AG04450 (cell line): ENCODE results near the gene LSG1. TPM values are rescaled to one million over a fixed set of nuclear protein-coding genes. Genes with fewer than 3 reads are reported as not detected.

Source experiments
- CTCF ChIA-PET: fragments of 300-600, 350-600 bp; formaldehyde crosslinking; extraction: SDS; loops from one replicate; lab custom pipeline; 2022; ENCODE audit warnings: antibody characterized with exemption, inconsistent platforms; lab: Charles Lee
- POLR2A ChIA-PET: fragments of 350-600 bp; formaldehyde crosslinking; extraction: SDS; loops from one replicate; lab custom pipeline; 2021; ENCODE audit warnings: antibody characterized with exemption, inconsistent platforms; lab: Yijun Ruan, JAX
- DNase-seq: peaks from one replicate; pipeline ENCODE4 v3.0.0-alpha.2; 2011; ENCODE audit warnings: low read depth, low spot score
- H3K27ac ChIP-seq: one replicate; pipeline ENCODE4 v1.5.1; 2012; ENCODE audit warnings: low read depth, low read length, control low read depth
- H3K27me3 ChIP-seq: one replicate; pipeline ENCODE4 v1.6.0; 2012; ENCODE audit warnings: low read length; ENCODE audit not compliant: control insufficient read depth, insufficient read depth
- H3K4me3 ChIP-seq: 2 replicates; pipeline ENCODE4 v1.5.1; 2011; ENCODE audit warnings: mild to moderate bottlenecking, low read depth, low read length, control low read depth
- H3K9me3 ChIP-seq: 2 replicates; pipeline ENCODE4 v1.5.1; 2012; ENCODE audit warnings: low read length; ENCODE audit not compliant: control insufficient read depth, insufficient read depth
- CTCF ChIP-seq: IDR thresholded peaks from 2 replicates; pipeline ENCODE4 v1.5.1; 2011; ENCODE audit warnings: low read depth, low read length, control low read depth, inconsistent platforms
- polyA plus RNA-seq: library from polyadenylated mRNA; depleted of rRNA; stranded (reverse); fragments of >200 nt; gene quantifications from 2 replicates; pipeline ENCODE4 v1.2.3, GENCODE V29; 2011

The LSG1 gene
- polyA plus RNA-seq, 1 experiment, result 34.0 TPM

DNA sequence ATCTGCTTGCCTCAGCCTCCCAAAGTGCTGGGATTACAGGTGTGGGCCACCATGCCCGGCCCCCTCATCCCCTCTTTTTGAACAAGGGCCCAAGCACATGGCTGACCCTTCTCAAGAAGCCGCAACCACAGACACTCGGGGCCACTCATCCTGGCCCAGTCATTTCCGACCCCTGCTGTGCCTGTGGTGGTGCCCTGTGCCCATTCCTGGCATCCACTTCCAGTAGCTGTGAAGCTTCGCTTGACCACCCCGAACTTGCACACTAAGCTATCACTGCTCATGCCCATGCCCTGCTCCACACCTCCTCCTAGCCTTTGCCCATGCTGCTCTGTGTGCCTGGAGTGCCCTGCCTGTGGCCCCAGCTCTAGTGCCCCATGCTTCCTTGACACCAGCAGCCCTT lies 47.0 kb downstream of the LSG1 start:
- Histone ChIP-seq H3K9me3 (peaks cover 6% of the 10 kb centered on the region), H3K27me3 (no peaks in the 10 kb centered on the region), H3K4me3 (no peak overlapping the region), H3K27ac (no peak overlapping the region)
- ChIA-PET POLR2A (no interaction called here), CTCF (interaction anchor here (0.5 to 0.6 kb wide), 2 partner anchors 13 to 14 kb away, joined by 4 read pairs; no protein-coding TSS in a partner anchor)
- no peak for TF ChIP-seq CTCF
- DNase-seq, result no peak

DNA sequence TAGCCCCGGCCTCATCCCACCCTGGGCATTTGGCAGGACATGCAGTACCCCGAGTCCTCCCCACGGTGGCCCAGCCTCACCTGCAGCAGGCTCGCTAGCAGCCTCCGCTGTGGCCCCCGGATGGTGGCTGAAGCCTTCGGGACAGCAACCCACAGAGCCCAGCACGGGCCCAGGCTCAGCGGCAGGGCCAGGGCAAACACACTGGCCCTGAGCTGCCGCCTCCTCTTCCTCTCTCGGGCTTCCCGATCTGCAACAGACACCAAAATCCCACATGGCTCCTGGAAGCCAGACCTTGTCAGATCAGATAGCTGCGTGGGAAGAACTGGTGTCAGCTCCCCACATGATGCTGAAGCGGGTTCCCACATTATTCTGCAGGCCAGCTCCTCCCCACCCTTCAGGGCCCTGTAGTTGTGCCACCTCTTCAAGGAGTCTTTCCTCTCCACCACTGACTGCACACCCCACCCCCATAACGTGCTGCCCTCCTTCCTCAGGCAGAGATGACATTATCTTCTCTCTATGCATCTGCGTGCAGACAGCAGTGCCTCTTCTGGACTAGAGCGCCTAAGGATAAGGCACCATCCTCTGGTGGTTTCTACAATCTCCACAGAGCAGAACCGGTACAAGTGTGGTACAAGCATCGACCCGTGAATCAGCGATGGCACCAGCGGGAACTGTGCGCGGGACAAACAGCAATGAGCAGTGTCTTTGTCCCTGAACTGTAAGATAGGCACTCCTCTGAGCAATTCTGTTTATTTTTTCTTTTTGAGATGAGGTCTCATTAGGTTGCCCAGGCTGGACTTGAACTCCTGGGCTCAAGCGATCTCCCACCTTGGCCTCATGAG lies 48.3 kb downstream of the LSG1 start:
- no peak for TF ChIP-seq CTCF
- Histone ChIP-seq H3K27ac (no peak overlapping the region), H3K9me3 (peaks cover 3% of the 10 kb centered on the region; the same call in 1 of the 2 replicates), H3K27me3 (no peaks in the 10 kb centered on the region), H3K4me3 (no peak overlapping the region)
- DNase-seq, result no peak
- POLR2A ChIA-PET, result no interaction called here
- CTCF ChIA-PET, result no interaction called here

DNA sequence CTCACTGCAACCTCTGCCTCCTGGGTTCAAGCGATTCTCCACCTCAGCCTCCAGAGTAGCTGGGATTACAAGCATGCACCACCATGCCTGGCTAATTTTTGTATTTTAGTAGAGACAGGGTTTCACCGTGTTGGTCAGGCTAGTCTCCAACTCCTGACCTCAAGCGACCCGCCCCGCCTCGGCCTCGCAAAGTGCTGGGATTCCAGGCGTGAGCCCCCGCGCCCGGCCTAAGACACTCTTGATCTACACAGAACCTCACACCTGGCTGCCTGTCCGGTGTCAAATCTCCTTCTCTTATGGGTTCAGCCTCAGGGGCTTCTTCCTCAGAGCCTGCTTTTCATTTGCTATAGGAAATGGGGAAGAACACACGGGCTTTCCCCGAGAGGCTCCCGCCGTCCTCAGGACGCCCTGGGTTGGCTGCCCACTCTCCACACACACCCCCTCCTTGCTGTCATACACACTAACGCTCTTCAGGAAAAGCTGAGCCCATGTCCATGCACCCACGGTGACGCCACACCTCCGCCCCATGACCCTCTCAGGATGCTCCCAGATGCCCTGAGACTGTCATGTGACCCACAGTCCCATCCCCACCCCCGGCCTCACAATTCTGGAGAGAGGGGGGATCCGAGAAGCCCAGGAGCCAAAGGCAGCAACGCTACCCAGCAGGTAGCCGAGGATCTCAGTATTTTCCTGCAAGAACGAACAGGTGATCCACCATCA lies 49.2 kb downstream of the LSG1 start:
- POLR2A ChIA-PET, result no interaction called here
- TF ChIP-seq CTCF, result no peak
- Histone ChIP-seq H3K4me3 (no peak overlapping the region), H3K27ac (no peak overlapping the region), H3K9me3 (peaks cover 3% of the 10 kb centered on the region; the same call in 1 of the 2 replicates), H3K27me3 (no peaks in the 10 kb centered on the region)
- DNase-seq, result no peak
- CTCF ChIA-PET, result no interaction called here

DNA sequence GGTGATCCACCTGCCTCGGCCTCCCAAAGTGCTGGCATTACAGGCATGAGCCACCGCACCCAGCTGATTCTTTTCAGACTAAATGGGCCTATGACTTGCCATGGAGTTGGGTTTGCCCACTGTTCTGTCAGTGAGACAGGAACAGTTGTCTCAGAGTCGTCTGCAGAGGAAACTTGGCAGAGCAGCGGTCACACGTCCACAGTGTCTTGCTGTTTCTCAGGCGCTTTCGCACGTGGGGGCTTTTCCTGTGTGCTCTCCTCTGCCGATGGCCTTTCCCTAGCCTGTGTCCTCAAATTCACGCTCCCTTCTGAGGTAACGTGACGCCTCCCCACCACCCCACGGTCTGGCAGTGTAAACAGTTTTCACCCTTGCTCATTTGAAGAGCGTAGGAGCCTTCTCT lies 50.0 kb downstream of the LSG1 start:
- ChIA-PET CTCF (interaction anchor here (0.6 to 1.1 kb wide), 3 partner anchors 278 to 900 kb away, joined by 3 to 5 read pairs (median 3); no protein-coding TSS in a partner anchor), POLR2A (no interaction called here)
- Histone ChIP-seq H3K9me3 (peaks cover 3% of the 10 kb centered on the region; the same call in 1 of the 2 replicates), H3K27me3 (no peaks in the 10 kb centered on the region), H3K4me3 (no peak overlapping the region), H3K27ac (no peak overlapping the region)
- TF ChIP-seq CTCF, result no peak
- no peak for DNase-seq
